Stimulated activated CD4-positive, alpha-beta T cell treated with anti-CD3 and anti-CD28 coated beads, Interleukin-1b, Interleukin-23, amount 100 ng/mL, for 4 hours (primary cell): Measurements from ENCODE around the gene BEGAIN.

Source experiments
- DNase-seq, 2 donors: peaks; one replicate each; pipeline ENCODE4 v3.0.0-alpha.2; 2020; ENCODE audit warnings: low read depth in 2 of 2

BEGAIN gene, protein sequence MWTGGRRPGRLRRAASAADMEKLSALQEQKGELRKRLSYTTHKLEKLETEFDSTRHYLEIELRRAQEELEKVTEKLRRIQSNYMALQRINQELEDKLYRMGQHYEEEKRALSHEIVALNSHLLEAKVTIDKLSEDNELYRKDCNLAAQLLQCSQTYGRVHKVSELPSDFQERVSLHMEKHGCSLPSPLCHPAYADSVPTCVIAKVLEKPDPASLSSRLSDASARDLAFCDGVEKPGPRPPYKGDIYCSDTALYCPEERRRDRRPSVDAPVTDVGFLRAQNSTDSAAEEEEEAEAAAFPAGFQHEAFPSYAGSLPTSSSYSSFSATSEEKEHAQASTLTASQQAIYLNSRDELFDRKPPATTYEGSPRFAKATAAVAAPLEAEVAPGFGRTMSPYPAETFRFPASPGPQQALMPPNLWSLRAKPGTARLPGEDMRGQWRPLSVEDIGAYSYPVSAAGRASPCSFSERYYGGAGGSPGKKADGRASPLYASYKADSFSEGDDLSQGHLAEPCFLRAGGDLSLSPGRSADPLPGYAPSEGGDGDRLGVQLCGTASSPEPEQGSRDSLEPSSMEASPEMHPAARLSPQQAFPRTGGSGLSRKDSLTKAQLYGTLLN

DNA sequence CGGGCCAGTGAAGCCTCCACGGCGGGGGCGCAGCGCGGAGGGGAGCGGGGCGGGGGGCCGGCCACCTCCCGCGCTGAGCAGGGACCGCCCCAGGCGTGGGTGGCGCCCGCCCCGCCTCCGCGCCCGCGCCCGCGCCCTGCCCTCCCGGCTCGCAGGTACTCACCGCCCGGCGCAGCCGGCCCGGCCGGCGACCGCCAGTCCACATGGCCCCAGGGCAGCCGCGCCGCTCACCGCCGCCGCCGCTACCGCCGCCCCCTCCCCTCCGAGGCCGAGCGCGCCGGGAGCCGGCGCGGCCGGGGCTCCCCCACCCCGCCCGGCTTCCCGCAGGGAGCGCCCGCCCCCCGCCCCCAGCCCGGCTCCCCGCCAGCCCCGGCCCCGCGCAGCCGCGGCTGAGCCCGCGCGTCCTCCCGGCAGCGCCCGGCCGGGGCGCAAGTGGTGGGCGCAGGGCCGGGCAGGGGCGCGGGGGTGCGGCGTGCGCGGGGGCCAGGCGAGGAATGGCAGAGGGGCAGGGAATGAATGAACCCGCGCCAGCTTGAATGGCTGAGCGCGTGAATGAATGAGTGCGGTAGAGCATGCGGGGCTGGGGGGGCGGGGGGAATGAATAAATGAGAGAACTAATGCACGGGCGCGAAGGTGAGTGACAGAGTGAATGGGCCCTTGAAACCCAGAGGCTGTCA is at the start of gene BEGAIN:
Gene BEGAIN, minus strand, starts transcription at position 332 of the 677 bp plus-strand sequence. Its CDS starts 127 bp downstream, at position 205.
- peak; percentile 13 to 49 for DNase-seq

- DNase-seq: no peak
These were observed 49.3 kb upstream of the BEGAIN start for GRCh38 chr14:100636559-100636958.

- no peak for DNase-seq
These were observed 46.8 kb upstream of the BEGAIN start for GRCh38 chr14:100634026-100634425.

- no peak for DNase-seq
These were observed 46.2 kb upstream of the BEGAIN start for GRCh38 chr14:100633406-100633805.

- DNase-seq: no peak
These were observed 42.5 kb upstream of the BEGAIN start for GRCh38 chr14:100629696-100630095.

GRCh38 chr14:100629098-100629497 is 41.9 kb upstream of the BEGAIN start:
- no peak for DNase-seq

DNA sequence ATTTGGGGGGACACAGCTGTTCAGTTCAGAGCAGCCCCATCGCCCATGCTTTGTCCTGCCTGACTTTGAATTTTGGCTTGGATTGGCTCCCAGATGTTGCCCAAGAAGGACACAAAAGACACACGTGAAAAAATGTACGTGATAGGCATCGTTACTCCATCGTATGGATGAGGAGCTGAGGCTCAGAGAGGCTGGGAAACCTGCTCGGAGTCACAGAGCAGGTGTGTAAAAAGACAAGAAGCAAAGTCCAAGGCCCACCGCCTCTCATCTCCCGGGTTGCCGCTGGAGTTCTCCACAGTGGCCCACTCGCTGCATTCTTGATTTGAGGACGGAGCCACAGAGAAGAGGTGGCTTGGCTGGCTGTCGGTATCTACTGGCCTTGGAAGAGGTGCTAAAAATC is 41.0 kb upstream of the BEGAIN start:
- no peak for DNase-seq

DNA sequence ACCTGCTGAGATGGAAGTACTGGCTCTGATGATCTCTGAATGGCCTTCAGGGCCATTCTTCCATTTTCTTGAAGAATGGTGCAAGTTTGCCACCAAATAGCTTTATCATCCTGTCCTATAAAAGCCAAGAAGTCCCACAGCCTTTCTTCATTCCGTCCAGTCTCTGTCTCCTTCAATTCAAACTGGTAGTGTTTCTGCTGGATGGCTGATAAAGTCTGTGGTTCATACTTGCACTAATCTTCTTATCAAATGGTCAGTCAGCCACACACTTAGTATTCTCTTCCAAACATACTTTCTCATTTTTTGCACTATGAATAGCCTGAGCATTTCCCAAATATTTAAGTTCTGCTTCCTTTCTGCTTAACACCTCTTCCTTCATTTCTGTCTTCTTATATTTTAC is 39.4 kb upstream of the BEGAIN start:
- DNase-seq: no peak

DNA sequence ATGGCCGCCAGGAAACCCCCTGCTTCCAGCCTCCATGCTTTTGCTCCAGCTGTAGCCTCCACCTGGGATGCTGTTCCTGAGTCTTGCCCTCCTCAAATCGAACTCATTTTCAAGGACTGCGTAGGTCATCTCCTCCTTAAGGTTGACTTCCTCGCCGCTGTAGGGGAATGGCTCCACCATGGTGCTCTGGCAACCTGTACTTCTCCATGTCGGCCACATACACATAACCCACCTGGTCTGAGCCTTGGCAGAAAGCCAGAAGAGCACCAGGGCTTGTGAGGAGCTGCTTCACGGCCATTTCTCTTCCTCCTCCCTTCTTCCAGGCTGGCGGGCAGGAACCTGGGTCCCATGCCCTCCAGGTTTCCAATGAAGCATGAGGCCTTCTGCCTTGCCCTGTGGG is 36.7 kb upstream of the BEGAIN start:
- DNase-seq: no peak

GRCh38 chr14:100623557-100623956 is 36.3 kb upstream of the BEGAIN start:
- DNase-seq: no peak

DNA sequence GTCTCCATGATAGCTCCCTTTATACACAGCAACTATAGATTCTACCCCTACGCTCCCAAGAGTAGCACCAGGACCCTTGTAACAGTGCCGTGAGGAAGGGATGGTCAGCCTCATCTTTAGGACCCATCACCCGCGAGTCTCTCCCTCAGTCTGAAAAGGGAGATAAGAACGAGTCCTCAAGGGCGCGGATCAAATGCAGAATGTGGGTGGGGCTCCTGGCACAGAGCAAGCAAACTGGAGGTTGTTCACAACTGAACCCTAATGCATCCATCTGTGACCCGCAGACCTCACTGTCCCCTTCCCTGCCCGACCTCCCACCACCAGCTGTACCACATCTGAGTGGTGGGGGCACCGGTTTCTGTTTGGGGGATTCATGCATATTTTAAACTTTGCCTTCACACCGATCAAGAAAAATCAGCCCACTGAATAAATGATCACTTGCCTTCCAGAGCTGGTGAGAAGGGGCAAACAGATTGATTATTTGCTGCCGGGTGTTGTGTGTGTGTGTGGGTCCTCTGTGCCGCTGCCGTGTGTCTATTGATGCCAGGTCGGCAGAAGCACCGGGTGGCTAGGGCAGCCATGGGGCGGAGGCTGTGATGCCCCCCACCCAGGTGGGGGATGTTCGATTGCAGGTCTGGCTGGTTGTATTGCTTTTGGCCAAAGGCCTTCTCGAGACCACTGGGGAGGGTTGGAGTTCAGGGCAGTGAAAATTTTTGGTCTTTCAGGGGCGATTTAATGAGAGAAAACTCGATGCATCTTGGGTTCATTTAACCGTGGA is 35.7 kb upstream of the BEGAIN start:
- DNase-seq: no peak

DNA sequence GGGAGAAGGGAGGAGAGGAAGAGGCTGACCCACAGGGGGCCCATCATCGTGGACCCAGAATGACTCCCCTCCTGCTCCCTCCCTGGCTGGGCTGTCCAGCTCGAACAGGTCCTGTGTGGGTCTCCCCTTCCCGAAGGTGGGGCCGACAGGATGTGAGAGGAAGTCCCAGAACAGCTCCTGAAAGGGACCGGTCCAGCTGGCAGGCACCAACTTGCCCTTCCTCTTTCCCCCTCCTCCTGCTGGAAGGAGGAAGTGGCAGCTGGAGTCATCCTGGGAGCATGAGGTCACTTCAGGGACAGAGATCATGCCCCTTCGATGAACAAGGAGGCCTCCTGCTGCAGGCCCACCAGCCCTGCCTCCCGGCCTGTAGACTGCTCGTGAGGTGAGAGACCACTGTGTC is 35.0 kb upstream of the BEGAIN start:
- DNase-seq: no peak

- DNase-seq: no peak
These were observed 34.6 kb upstream of the BEGAIN start for GRCh38 chr14:100621806-100622205.

DNA sequence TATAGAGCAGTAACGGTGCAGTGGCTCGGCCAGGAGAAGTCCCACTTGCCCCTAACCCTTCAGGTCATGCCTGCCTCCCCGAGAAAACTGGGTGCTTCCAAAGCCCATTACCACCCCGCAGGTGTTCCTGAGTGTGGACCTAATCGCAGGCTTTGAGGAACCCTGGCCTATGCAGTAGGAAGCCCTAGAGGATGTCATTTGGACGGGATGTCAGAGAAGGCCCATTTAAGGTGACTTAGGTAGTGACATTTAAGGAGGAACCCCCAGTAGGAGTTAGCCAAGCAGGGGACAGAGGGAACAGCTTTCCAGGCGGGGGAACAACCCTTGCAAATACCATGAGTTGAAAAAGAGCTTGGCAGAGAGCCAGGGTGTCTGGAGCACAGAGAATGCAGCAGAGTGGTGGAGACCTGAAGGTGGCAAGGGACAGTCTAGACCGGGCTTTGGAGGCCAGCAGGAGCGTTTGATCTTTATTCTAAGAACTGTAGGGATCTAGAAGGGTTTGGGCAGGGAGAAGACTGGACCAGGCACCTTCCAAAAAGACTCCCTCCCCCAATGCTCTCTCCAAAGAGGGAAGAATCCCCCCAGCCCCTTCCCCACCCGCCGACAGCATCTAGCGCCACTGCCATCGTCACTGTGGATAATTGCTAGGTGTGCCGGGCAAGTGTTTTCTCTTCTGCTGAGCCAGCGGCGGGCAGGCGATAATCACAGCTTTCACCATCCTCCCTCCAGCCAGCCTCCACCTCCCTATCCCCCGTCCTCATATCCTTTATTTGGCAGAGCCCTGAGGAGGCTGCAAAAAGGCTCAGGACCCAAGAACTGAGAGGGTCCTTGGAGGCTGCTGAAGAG is 33.3 kb upstream of the BEGAIN start:
- no peak for DNase-seq

DNA sequence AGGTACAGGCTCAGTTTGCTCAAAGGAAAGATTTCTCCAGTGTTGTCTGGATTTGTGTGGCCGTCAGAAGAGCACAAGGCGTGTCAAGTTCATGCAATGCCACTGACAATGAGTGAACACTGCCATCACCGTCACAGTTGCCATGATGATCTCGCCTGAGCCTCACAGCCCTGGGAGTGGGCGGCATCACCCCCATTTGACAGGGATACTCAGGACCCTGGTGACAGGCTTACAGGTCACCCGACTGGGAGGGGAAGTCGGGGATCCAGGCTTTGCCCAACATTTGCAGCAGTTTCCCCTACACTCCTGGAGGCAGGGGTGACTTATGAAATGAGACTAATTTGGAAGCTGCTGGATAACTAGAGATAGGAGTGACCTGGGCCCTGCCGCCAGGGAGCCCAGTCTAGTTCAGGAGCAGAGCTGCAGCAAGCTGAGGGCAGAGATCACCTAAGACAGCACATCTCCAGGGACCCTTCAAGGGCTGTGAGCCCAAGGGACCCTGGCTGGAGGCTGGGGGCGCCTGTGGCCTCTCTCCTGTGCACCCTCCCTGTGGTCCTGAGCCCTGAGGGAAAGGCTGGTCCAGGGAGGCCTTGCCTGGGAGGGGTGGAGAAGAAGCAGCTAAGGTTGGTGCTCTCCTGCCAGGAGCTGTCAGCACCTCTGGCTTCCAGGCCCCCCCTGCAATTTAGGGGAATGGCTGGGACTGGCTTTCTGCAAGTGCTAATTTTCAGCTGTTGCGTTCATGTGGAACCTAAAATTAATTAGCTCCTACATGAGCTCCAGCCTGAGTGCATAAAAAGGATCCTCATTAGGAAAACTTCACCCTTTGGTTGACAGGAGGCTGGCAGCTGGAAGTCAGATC is 32.4 kb upstream of the BEGAIN start:
- no peak for DNase-seq

- no peak for DNase-seq
These were observed 31.6 kb upstream of the BEGAIN start for GRCh38 chr14:100618763-100619320.

GRCh38 chr14:100618318-100618693 is 31.1 kb upstream of the BEGAIN start:
- no peak for DNase-seq

- DNase-seq: no peak
These were observed 30.4 kb upstream of the BEGAIN start for GRCh38 chr14:100617410-100618317.
